DMS79 (cell line): ENCODE data around the gene GET4.

ENCODE experiments used
- DNase-seq: peaks from one replicate; lab custom pipeline; 2025; lab: John Stamatoyannopoulos, UW

The GET4 gene

DNA sequence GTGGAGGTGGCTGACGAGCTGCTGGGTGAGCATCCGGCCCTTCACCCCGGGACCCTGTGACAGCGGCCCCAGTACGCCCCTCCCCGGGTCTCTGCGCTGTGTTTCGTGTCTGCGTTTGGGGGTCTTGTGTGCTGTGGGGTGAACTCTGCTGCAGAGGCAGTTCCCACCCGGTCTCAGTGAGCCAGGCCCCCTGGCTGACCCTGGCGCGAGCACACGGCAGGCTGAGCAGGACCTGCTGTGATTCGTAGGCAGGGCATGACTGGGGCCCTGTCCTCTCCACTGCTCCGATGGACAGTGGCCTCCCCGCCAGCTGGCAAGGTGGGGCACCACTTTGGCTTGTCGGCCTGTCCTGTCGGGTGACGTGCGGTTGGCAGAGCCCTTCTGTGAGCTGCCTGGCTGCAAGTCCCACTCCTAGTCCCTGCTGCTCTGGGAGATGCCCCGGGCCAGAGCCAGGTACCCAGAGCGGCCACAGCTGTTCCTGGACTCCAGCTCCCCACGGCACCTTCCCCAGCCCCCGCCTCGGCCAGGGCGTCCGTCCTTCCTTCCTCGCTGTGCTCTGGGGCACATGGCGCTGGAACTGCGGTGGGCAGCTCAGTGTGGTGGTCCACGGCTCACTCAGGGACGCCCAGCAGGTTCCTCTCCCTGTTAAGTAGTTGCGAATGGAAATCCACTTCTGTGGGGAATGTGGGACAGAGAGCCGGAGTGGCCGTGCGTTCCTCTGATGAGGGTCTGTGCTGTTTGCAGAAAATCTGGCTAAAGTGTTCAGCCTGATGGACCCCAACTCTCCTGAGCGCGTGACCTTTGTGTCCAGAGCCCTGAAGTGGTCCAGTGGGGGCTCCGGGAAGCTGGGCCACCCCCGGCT is 10.5 kb downstream of the GET4 start:
- DNase-seq, result no peak

DNA sequence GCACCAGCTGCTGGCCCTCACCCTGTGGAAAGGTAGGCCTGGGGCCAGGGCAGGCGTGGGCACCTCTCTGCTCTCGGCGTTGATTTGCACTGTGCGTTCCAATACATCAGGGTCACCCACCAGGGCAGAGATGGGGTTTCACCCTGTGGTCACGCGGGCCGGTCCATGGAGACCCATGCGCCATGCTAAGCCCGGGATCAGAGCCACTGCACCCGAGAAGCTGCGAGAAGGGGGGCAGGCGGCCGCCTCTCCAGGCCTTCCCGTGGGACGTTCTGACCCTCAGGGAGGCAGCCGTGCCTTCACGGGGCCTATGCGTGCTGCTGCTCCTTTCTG is 11.1 kb downstream of the GET4 start:
- DNase-seq, result no peak

DNA sequence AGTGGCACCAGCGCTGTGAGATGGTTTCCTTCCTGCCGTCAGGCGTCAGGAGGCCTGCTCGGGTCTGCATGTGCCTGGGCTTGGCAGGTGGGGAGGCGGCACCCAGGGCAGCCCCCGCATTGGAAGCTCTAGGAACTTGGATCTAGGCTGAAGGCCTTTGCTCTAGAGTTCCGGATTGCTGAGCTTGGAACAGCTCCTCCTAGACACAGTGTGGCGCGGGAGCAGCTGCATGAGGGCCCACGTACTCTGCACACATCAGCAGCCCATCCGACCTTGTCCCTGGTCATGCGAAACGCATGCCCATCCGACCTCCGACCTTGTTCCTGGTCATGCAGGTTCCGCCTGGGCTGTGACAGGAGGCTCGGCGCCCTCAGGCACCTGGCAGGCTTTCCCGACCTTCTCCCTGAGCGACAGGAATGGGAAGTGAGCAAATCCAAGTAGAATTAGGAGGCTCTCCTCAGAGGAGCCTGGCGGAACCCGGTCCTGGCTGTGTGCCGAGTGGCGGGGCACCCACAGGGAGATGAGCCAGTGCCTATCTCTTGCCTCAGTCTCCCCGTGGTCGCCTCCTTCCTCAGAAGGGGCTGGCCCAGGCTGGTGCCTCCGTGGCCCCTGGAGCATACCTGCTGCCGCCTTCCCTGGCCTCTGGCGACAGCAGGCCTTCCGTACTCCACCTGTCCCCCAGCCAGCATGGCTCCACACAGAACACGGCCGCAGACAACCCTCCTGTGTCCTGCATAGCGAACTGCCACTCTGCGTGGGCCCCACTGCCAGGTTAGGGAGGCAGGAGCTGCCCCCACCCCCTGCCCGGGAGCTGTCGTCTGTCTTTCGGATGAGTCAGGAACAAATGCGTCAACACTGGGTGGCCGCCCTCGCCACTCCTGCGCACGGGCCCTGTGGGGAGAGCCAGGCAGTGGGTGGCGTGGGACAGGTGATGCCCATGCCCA is 12.0 kb downstream of the GET4 start:
- DNase-seq, result no peak

DNA sequence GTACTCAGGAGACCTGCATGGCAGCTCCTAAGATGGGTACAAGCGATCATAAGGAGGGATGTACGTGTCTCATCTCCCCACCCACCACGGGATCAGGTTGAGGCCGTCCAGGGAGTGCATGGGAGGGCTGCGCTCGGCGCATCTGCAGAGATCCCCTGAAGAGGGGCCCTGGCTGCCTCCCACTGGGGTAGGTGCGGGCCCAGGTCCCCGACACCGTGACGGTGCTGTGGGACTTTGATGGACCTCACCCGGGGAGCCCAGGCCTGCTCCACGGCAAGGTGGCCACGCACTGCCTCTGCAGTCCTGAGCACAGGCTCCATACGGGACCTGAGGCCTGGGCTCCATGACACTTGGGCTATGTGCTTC is 12.7 kb downstream of the GET4 start:
- no peak for DNase-seq

DNA sequence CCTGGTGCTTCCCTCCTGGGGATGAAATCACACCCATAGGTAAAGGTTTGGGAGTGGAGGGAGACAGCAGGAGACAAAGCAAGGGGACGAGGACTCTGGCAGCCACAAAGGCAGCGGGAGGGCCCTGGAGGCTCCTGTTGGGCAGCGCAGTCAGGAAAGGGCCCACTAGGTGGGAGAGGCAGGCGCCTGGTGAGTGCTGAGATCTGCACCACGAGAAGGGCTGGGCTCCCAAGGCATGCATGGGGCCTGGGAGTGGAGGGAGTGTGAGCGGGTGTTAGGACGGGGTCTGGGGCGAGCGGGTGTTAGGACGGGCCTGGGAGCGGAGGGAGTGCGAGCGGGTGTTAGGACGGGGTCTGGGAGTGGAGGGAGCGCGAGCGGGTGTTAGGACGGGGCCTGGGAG is 13.0 kb downstream of the GET4 start:
- DNase-seq, result no peak

DNA sequence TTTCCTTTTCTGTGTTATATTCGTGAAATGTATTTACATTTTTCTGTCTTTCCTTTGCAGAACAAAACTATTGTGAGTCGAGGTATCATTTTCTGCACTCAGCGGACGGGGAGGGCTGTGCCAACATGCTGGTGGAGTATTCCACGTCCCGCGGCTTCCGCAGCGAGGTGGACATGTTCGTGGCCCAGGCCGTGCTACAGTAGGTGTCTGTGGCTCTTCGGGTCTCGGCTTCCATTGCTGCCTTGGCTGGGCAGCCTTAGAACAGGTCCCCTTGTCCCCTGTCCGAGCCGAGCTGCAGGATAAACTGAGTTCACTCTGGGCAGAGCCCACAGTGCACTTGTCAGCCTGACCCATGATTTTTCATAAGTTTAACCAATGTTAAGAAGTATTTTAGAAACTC is 14.5 kb downstream of the GET4 start:
- DNase-seq, result no peak

DNA sequence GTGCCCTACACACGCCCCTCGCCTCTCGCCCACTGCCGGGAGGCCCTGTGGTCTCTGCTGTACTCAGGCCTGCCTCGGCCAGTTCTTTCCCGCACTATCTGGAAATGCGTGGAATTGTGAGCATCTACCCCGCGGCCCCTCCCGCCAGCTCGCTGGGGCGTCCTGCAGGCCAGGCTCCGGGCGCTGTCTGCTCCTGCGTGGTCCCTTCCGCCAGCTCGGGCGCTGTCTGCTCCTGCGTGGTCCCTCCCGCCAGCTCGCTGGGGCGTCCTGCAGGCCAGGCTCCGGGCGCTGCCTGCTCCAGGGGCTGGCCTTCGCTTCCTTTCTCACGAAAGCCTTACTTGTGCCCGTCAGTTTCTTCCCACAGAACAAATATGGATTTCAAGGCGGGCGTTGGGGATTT is 14.9 kb downstream of the GET4 start:
- no peak for DNase-seq

DNA sequence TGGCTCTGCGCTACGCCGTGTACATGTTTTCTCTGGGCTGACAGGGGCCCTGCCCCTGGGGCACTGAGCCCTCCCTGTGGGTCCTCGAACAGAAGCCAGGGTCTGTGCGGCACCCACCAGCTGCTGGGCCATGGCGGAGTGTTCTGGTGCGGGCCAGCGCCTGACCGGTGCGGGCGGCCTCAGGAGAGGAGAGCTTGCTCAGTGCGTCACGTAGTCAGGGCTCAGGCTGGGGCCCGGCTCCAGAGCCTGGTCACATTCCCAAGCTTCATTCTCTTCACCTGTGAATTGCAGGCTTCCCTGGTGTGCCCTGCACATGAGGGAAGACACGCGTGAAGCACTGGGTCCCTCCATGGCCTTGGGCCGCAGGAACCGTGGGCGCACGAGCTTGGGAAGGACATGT is 15.5 kb downstream of the GET4 start:
- DNase-seq, result no peak

DNA sequence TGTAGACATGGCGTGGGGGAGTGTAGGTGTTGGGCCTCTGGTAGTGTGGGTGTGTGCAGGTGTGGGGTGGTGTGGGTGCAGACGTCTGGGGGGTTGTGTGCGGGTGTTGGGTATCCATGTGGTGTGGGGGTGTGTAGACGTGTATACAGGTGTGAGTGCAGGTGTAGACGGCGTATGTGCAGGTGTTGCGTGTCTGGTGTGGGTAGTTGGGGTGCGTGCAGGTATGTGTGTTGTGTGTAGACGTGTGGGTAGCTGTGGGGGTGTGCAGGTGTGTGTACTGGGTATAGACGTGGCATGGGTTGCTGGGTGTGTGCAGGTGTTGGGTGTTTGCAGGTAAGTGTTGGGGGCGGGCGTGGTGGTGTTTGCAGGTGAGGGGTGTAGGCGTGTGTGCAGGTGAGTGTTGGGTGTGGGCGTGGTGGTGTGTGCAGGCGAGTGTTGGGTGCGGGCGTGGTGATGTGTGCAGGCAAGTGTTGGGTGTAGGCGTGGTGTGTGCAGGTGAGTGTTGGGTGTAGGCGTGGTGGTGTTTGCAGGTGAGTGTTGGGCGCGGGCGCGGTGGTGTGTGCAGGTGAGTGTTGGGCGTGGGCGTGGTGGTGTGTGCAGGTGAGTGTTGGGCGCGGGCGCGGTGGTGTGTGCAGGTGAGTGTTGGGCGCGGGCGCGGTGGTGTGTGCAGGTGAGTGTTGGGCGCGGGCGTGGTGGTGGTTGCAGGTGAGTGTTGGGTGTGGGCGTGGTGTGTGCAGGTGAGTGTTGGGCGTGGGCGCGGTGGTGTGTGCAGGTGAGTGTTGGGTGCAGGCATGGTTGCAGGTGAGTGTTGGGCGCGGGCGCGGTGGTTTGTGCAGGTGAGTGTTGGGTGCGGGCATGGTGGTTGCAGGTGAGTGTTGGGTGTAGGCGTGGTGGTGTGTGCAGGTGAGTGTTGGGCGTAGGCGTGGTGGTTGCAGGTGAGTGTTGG is 16.6 kb downstream of the GET4 start:
- DNase-seq, result no peak

DNA sequence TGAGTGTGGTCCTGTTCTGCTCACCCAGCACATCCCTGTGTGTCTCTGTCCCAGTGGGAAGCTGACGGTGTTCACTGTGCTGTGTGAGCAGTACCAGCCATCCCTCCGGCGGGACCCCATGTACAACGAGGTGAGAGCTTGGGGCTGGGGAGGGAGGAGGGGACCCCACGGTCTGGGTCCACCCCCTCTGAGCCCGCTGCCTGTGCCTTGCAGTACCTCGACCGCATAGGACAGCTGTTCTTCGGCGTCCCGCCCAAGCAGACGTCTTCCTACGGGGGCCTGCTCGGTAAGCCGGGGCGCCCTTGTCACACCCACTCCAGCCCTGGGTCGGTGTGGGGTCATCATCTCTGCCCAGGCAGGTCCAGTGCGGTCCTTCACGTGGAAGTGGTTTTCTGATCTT is 17.3 kb downstream of the GET4 start:
- no peak for DNase-seq

DNA sequence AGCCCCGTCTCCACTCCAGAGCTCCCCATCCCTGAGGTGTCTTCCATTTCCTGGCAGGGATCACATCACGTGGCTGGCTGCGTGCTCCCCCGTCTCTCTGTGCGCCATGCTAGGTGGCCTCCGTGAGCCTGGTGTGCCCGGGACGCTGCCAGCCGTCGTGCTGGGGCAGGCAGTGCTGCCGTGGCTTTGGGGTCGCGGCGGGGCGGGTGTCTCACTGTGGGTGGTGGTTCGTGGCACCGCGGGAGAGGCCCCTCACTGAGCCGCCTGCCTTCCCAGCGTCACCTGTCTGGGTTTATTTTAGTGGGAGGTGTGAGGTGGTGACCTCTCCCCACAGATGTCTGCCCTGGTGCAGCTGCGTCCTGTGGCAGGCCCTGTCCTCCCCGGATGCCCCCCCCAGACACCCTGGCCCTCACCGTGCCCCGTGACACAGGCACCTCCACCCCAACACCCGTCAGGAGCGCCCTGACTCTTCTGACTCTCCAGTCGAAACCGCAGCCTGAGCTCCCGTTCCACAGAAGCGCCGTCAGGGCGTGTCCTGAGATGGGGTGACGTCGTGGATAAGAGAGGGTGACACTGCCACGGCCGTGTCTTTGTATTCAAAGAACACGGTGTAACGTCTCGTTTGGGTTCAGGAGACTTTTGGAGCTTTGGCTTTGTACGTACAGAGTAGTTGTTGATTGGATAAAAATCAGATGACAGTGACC is 18.0 kb downstream of the GET4 start:
- no peak for DNase-seq

DNA sequence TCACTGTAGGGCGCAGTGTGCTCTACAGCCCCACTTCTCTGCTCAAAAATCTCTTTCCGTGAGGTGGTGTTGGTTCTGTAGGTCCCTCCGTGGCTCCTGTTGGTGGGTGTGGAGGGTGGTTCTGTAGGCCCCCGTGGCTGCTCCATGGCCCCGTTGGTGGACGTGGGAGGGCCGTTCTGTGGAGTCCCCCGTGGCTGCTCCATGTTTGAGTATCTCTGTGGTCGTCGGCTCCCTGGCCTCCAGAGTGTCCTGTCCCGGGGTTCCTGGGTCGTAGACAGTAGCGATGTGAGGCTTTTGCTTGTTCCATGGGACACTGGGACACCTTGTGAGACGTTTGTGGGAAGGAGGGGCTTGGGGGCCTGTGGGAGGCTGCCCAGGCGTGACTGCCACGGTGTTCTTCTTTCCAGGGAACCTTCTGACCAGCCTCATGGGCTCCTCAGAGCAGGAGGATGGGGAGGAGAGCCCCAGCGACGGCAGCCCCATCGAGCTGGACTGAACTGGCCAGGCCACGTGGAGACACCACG is 18.6 kb downstream of the GET4 start:
- no peak for DNase-seq

DNA sequence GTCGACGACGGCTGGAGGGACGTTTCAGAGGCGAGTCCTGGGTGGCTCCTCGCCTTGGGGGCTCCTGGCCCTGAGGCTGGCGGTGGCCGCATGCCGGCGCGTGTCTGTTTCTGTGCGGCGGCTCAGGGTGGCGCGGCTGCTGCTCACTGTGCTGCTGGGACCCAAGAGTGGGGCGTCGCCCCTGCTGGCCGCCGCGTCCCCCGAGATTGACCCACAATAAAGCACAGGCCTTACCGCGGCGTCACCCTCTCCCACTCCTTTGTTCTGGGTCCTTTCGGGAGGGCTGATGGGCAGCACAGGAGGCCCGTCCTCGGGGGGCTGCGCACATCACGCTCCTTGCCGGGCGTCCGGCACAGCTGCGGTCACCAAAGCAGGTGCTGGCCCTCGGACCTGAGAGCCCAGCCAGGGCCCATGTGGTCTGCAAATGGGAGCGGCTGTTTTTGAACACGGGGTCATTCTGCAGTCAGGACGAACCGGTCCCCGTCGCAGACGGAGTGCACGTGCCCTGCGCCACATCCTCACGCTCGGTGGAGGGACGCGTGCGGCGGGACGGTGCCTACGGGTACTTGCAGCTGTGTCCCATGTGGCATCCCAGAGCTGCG is 19.2 kb downstream of the GET4 start:
- no peak for DNase-seq

DNA sequence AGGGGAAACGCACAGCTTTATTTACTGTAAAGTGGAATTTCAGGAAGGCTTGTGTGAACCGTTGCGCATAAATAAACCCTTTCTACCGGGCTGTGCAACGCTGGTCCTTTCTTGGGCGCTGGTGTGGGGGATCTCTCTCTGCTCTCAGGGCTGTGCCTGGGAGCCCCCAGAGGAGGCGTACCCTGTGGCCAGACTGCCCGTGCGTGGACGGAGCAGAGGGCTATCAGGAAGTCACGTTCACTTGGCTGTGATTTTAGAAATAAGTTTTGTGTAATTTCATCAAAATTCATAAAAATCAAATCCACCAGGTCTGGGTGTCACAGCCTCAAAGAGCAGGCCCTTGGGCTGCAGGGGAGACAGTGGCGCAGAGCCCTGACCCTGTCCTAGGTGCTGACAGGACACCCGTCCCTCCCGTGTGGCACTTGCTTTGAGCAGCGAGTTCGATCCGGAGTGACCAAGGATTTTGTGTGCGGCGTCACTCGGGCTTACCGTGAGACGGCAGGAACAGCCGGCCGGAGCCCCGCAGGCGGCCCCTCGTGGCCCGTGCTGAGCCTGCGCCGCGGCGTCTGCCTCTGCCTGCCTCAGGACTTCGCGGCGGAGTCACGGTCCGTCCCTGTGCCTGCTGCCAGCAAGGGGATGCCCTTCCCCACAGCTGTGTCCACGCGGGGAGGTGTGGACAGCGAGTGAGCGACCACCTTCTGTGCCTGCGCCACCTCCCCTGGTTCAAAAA is 20.2 kb downstream of the GET4 start:
- DNase-seq, result no peak

DNA sequence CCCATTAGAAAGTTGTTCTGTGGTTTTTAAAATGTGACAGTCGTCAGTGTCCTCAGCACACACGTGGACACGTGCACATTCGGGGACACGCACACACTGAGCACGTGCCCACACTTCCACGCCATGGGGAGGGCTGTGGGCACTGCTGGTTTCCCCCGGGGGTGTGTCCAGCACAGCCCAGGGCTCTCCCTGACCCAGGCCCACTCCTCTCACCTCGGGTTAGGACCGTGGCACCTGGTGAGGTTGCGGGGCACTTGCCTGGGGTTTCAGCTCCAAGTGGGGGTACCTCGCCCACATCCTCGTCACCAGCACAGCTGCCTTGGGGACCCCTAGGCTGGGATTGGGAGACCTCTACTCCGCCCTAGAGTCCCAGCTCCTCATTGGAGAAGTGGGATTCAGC is 20.7 kb downstream of the GET4 start:
- DNase-seq, result no peak

DNA sequence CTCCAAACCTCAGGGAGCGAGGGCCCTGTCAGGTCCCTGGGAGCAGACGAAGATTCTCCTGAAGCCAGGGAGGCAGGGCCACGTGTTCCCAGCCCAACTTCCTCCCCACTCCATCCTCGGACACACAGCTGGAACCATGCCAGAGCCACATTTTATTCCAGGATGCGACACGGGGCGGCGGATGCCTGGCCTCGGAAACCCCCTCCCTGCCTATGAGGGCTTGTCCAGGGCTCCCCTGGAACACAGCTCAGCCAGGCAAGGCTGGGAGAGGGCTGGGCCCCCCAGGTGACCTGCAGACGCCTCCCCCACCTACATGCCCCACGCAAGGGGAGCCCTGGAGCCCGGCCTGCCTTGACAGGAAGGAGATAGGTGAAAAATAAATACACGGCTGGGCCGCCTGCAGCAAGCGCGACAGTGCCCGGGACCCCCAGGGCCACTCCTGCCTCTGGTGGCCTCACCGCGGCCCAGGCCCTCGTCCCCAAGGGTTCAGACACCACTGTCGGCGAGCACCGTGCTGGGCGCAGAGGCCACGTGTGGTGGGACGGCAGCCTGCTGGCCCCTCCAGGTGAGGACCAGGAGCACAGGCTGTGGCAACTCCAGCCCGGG is 21.5 kb downstream of the GET4 start:
- DNase-seq, result no peak

DNA sequence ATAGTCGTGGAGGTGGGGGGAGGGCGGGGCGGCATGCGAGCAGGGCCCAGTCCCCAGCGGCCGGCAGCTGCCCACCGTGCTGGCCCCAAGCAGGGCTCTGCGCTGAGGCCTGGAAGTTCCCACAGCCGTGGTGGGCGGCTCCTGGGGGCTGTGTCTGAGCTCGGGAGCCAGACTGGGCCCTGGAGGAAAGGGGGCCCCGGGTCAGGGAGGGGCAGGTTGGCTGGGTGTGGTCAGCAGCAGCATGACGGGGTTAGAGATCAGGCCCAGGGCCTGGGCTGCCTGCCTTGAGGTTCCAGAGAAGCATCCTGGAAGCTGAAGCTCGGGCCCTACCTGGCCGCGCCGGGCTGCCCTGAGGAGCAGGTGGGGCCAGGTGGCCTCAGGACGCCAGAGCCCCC is 22.1 kb downstream of the GET4 start:
- DNase-seq, result no peak

DNA sequence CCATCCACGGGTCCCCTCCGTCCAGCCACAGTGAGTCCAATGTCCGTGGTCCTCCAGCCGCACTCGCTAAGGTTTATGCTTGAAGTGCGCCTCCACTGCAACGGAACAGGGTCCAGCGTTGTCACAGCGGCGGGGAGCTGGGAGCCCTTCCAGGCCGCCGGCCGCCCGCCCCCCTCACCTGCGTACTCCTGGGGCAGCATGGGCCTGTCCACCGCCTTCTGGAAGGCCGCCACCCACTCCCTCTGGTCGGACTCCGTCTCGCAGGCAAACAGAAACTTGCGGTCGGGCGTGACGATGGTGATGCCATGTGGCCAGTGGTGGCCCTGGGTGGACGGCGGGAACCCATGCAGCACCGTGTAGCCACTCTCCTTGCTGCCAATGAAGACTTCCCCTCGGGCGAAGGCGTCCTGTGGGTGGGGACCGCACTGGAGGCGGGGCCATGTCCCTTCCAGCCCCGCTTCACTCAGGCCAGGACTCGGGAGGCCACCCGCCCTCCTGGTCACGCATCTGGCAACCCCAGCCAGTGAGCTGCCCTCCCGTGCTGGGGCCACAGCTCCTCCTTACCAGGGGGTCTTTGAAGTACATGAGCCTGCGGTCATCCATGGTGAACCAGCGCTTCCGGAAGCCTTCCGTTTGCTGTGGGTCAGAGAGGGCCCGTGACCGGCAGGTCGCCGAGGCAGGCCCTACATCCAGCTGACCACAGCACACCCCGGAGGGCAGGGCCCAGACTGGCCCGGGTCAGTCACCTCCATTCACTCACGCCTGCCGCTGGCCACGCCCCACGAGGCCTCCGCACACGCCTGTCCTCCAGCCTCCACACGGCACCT is 22.7 kb downstream of the GET4 start:
- DNase-seq, result no peak

DNA sequence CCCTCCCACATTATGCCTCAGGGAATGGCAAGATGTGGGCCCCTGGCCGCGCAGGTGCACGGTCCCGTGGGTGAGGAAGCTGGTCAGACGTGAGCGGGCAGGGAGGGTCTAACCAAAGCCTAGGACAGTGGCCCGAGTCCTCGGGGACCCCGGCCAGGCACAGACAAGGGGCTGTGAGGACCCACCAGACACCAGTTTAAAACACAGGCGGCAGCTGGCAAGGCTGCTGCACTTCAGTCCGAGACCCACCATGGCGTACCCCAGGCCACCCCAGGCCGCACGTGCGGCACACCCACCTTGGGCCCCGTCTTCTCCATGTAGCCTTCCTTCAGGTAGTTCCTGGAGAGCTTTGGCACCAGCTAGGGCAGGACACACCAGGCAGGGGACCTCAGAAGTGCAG is 23.5 kb downstream of the GET4 start:
- no peak for DNase-seq
